Measurements from ENCODE around the gene AIFM1.

The AIFM1 gene

DNA sequence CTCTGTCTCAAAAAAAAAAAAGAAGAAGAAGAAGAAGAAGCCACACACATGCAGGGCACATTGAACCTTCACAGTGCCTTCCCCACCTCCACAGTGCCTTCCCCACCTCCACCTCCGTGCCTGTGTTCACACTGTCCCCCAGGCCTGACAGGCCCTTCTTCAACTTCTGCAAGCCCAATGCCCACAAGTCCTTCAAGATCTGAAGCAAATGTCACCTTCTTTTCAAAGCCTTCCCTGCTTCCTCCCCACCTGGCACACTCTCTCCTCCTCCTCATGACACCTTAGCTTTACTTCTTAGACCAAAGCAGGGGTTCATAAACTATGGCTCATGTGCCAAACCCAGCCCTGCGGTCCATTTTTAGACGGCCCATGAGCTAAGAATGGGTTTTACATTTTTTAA lies 75.3 kb downstream of the AIFM1 start:
- DNase-seq = no peak

DNA sequence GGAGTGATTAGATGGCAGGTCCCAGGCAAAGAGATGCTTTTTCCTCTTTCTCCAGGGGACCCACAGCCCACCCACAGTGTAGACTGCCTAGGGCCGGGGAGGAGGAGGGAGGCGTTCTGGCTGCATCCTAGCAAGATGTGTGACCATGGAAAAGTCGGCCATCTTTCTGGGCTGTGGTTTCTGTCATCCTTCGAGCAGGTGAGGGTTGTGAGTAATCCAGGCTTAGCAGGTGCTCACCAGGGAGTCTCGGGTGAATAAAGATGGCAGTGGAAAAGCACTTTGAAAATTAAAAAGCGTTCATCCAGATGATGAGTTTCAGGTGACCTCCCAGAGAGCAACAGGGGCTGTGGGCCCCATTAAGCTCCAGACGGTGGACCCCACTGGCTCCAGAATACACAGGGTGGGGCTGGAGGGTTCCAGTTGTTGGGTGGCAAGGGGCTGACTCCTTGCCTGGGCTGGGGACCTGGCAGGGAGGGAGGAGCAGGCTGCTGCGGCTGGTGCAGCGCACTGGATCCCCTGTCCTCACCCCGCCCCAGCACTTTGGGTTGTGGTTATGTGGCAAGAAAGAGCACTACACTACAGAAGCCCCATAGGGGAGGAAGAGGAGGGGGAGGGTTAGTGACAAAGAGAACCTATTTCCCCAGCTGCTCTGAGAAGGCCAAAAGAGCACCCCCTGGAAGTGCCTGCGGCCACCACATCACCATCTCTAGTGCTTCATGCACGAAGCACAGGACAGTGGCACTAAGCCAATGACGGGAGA lies 79.0 kb downstream of the AIFM1 start:
- peak; percentile 83 for DNase-seq

DNA sequence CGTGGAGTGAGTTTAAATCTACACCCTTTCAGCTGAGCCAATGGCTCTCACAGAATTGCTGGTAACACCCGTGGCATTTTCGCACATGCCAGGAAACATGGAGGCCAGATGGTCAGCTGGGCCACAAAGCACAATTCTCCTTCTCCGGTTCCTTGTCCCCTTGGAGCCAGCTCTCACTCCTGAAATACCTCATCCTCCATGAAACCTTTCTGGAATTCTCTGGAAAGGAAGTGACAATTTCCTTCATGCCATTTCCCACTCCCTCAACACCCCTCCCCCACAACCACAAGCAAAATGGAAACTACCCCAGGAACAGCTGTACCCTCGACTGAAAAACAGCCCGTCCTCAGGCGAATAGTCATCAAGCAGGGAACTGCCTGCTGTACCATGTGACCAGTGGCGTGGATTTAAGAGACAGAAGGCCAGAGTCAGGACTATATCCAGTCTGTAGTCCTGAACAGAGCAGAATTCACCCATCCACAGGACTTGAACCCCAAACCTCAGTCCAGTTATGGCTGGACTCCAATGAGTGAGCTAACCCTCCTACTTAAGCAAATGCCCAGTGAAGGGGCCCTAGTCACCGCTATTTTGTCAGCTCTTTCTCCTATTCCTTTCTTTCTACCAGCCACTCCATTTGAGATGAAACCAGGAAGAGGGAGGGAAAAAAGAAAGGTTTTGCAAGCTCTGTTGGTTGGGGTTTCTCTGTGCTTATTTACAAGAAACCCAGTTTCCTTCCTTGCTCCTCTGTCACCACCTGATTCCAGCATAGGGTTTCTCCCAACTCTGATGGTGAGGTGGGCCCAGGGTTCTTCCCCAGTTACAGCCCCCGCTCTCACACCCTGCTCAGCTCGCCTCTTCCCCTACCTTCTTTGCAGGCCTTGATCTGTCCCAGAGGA lies 79.8 kb downstream of the AIFM1 start:
- DNase-seq = no peak

DNA sequence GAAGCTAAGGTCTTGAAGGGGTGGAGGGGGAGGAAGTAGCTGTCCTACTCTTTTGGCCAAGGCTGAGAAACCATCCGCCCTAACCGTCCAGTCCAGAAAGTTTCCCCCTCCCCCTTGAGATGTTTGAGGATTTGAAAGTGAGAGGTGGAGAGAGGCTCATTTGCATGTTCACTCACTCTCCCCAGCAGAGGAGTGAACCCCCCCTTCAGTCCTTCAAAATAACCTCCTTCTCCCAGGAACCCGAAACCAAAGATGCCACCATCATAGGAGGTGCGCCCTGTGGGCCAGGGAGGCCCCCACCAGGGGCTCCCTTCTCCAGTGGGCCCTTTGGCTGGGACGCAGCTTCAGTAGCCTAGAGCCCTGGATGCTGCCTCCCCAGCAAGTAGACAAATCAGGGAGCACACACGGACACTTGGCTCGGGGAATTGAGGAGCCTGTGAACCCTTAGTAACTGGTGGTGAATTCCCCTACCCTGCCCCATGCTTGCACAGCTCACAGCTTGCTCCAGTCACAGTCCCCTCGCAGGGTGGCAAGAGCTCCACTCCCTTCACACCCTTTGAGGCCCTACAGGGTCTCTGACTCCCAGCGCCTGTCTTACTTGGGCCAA lies 80.9 kb downstream of the AIFM1 start:
- DNase-seq = no peak

DNA sequence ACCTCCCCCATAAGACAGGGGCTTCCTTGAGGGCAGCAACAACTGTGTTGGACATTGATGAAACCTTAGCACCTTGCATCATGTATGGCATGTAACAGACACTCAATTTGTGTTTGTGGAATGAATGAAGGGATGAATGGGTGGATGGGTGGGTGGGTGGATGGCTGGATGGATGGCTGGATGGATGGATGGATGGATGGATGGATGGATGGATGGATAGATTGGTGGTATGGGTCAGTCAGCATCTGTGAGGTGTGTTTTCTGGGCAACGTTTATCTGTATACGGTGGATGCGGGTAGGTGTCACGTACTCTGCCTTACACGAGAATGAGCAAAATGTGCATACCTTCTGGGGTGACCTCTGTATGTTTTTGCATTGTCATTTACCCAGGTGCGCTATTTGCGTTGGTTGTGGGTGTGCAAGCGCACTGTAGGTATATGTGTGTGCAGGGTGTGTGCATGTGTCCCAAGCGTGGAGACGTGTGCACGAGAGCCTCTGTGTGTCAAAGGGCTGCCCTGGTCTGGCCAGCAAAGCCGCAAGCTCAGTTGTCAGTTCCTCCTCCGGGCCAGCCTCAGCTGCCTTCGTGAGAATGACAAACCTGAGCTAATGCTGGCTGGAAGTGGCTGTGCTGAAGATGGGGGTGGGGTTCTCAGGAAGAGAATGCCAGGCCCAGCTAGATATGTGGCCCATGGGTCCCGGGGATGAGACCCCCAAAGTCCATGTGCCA lies 81.8 kb downstream of the AIFM1 start:
- DNase-seq = no peak

DNA sequence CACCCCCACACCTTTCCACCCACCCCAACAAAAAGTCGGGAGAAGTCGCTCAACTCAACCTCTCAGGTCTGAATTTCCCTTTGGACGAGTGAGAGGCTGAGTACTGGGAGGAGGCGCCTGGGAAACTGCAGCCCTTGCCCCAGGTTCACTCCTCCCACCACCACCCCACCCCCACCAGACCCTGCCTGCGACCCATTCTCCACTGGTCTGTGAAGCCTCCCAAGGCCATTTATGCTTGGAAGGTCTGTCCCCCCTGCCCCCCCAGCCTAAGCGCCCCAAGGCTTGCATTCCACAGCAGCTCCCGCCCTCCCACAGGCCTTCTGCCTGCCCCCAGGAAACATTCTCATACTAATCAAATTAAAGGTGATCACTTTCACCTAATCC lies 82.5 kb downstream of the AIFM1 start:
- no peak for DNase-seq

DNA sequence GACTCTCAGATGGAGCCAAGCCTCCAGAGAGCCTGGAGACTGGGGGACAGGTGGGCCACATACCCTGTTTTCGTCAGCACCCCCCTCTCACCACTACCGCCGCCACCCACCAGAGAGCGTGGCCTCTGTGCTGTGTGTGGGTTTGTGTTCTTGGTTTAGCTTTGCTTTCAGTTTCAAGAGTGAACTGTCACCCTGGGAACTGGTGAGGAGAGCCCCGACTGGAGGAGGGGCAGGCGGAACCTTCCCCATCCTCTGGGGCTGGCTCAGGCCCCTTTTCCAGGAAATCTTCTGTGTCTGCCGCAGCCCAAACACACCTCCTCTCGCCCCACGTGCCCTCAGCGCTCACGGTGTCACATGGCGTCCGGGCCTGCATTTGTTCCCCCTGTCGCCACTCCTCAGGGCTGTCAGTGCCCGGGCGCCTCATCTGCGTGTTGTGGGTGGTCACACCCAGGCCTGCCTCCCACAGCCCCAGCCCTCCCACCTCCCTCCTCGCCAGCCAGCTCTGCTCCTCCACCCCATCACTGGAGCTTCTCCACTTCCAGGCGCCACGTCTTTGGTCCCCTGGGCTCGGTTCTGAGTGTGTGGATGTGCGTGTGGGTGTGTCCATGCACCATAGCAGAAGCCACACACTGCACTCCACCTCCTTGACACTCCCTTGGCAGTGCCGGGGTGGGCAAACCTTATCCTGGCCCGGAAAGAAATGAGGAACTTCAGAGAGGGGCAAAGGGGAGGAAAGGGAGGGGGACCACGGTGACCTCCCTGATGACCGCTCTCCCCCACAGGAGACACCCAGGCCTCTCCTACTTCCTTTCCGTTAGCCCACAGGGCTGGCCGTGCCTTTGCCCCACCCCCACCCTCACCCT lies 83.2 kb downstream of the AIFM1 start:
- DNase-seq = no peak

DNA sequence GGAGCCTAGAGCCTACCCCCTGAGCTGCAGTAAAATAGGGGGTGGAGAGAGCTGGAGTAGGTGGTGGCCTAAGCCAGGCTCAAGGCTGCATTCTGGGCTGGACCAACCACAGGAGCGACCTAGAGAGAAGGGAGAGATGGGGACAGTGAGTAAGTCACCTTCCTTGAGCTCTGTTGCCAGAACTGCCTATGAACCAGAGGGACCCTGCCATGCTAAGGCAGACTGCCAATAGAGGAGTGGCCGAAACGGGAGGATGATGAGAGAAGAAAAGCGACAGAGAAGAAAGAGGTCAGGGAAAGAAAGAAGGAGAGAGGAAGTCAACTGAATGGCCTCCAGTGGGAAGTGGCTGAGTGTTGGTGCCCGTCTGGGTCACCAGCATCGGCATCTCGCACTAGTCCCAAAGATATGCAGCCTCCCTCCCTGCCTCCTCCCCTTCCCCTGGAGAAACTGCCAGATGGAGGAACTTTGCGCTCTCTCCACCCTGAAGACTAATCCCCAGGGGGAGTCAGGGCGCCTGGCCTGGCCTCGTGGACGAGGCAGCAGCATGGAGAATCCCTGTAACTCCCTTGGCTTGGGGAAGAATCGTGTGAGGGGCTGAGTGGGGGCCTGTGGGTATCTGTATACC lies 84.1 kb downstream of the AIFM1 start:
- DNase-seq = no peak

DNA sequence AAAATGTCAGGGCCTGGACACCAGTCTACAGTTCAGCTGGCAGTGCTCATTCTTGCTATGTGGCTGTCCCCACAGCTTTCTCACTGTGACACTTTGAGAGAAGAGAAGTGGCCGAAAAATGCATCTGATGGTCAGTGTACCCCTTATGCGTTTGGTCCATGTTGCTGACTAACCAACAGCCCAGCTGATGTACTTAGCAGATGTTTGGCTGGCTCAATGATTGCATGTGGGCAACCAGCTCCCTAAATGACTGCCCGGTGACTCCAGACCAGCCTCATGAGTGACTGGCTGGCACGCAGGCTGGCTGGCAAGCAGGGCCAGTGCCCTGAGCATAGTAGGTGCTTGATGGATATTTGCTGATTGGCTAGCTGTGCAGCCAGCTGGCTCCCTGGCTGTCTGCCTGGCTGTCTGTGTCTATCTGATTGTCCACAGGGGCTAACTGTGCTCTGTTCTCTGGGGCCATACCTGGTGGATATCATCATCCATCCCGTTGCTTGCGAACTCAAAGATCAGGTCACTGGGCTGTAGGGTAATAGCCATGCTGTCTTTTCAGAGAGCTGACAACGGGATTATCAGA lies 84.8 kb downstream of the AIFM1 start:
- no peak for DNase-seq

DNA sequence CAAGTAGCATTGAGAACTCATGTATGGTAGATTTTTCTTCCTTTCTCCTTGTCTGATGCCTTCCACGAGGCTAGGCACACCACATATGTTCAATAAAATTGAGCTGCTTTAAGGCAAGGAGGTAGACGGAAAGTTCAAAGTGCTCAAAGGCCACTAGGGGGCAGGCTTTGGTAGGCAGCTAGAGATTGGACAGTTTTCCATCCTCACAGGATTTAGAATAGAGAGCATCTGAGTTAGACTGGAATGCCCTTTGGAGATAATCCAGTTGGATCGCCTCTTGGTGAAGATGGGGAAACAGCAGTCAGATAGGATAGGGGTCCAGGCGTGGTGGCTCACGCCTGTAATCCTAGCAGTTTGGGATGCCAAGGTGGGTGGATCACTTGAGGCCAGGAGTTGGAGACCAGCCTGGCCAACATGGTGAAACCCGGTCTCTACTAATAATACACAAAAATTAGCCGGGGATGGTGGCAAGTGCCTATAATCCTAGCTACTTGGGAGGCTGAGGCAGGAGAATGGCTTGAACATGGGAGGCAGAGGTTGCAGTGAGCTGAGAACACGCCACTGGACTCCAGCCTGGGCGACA lies 85.7 kb downstream of the AIFM1 start:
- peak; percentile 5 for DNase-seq
